DLD1 (cell line): ENCODE measurements around the gene ENTPD3.

Experiments used
- in situ Hi-C: cut with HindIII; loops from 2 replicates; pipeline ENCODE4 v1.10.0; 2017; ENCODE audit warnings: low sequenced_read_pairs

The ENTPD3 gene

DNA sequence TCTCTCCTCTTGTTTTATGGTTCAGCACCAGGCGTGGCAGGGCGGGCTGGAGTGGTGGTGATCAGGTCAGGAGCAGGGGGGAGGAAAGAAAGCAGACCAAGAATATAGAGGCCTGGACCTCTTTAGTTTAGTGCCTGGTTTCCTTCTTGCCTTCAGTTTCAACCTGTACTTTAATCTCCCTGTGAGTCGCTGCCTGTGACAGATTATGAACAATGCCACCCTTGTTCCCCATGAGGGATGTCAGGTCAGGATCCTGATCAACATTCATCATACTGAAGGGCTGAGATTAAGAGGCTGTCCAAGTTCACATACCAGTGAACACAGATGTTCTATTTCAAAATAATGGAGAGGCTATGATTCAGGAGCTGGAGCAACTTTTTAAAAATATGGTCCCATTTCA is 11.4 kb downstream of the ENTPD3 start:
- in situ Hi-C loops = no loop called here

DNA sequence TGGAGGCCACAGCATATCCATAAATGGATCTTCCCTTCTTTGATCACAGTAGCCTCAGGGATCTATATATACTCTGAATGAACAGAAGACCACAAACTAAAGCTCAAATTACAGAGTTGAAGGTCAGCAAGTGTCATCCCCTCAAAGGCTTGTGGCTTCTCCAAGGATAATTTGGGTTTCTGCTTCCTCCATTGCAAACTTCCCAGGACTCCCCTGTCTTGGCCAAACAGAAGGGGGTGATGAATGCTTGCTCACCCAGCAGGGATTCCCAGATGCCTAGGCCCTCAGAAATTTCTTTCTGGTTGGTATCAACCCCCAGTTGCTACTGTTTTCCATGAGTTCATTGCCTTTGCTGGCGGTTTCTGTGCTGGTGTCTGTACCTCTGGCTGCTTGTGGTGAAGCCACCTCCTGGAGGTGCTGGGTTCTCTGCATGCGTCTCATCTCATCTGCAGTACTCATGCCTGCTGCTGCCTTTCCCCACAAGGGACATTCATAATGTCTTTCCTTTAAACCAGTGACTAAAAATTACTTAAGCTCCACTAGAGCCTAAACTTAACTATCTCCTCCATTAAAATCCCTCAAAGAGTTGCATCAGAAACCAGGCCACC is 17.7 kb downstream of the ENTPD3 start:
- in situ Hi-C loops = no loop called here

DNA sequence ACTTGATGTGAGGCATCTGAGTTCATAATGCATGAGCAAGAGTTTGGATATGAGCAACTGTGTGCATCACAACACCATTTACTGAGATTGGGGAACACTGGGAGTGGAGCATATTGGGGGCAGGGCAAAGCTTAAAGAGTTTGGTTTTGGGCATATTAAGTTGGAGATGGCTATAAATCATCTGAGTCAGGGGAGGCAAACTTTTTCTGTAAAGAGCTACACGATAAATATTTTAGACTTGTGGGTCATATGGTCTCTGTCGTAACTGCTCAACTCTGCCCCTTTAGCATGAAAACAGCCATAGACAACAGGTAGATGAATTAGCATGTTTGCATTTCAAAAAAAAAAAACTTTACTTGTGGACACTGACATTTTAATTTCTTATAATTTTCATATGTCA is 20.0 kb downstream of the ENTPD3 start:
- in situ Hi-C loops = no loop called here

DNA sequence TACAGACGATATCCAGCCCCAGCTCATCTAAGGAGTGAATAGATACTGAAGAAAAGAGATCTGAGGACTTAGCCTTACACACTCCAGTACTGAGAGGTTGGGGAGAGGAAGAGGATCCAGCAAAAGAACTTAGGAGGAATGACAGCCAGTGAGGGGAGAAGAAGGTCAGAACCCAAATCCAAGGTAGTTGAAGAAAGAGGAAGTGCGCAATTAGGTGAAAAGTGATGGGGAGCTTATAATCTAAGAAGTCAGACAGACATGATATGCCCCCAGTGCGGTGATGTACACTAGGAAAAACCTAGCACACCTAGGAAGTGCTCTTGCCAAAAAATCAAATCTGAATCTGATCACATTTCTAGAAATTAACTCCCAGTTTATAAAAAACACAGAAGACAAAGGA is 20.6 kb downstream of the ENTPD3 start:
- in situ Hi-C loops = no loop called here

DNA sequence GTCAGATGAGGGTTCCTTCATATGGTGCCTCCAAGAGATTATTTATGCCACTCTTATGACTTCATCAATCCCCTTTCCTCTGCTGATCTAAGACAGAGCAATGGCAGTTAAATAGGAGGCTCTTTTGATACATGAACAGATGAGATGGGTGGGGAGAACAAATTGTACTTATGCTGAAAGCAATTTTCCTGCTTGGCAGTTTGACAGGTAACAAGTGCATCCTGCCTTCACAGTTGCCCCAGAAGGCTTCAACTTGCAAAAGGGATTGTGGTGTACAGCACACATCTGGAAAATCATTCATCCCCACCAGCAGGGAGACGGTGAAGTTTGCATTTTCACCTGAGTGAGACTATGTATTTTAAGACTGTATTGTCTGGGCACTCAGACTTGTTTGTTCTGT is 27.3 kb downstream of the ENTPD3 start:
- in situ Hi-C loops = no loop called here

DNA sequence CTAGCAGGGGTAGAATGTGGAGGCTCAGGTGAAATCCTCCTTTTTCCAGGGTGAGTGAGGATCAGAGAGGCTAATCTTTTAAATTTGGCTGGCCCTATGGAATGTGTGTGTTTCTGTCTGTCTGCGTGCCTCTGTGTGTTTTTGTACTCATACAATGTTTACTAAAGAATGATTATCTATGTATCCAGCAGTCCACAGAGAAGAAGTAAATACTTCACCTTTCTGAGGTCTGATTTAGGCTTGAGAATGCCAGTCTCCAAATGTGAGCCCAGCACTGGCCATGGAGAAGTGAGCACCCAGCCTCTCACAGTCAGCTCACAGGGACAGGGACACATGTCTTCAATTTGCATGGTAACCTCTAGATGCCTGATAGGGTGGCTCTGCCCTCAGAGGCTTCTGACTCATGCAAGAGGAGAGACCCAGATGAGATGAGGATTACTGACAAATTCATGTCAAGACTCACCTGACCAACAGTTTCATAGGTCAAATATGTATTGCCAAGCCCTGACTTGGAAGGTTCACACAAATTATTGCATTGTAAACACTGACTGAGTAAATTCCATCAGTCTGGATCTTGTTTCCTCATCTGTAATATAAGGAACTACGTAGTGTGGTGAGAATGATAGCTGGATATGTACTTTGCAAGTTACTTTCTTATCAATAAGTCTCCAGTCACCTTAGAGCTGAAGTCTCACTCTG is 31.0 kb downstream of the ENTPD3 start:
- in situ Hi-C loops = no loop called here

GRCh38 chr3:40422861-40423260 is 35.9 kb downstream of the ENTPD3 start:
- in situ Hi-C loops = no loop called here

- in situ Hi-C loops = no loop called here
Observed at GRCh38 chr3:40427045-40427669, 40.2 kb downstream of the ENTPD3 start.

DNA sequence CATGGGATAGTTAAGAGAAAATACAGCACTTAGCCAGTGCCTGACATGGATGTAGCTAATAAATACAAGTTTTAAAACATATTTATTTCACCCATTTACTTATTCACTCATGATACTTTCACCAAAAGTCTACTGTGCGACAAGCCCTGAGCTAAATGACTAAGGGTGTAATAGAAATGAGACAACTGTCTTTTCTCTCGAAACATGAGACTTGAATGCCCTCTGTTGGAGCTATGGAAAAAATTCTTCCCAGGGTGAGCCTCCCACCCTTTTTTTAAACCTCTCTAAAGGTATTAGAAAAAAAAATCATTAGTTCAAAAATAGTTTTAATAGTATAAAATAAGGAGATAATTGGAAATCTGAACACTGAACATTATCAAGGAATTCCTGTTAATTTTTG is 45.8 kb downstream of the ENTPD3 start:
- in situ Hi-C loops = no loop called here

DNA sequence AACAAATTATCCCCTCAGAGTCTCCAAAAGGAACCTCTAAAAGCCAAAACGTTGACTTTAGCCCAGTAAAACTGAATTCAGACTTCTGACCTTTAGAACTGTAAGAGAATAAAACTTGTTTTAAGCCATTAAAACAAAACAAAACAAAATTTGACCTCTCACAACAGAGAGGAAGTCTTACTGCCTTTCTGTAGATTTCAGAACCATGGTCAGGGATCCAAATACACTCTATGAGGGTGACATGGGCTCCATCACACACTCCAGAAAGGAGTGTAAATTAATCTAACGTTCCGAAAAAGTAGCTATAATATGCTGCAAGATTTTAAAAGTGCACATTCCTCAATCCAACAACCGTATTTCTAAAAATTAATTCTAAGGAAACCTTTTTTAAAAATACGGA is 50.9 kb downstream of the ENTPD3 start:
- in situ Hi-C loops = no loop called here

GRCh38 chr3:40445062-40445461 is 58.1 kb downstream of the ENTPD3 start:
- in situ Hi-C loops = no loop called here

DNA sequence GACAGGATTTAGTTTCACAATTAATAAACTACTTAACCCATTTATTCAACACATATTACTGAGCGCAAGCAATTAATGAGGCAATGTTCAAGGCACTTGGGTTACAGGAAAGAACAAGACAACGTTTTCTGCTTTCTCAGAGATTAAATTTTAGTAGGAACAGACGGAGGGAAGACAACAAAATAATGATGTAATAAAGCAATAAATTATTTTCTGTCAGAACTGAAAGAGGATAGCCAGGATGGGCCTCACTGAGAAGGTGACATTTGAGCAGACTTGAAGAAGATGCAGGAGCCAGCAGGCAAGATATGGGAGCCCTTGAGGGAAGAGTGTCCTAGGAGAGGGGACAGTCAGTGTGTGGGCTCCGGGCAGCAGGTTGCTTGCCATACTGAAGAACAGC is 58.9 kb downstream of the ENTPD3 start:
- in situ Hi-C loops = no loop called here

- in situ Hi-C loops = no loop called here
Observed at GRCh38 chr3:40450438-40450837, 63.5 kb downstream of the ENTPD3 start.

DNA sequence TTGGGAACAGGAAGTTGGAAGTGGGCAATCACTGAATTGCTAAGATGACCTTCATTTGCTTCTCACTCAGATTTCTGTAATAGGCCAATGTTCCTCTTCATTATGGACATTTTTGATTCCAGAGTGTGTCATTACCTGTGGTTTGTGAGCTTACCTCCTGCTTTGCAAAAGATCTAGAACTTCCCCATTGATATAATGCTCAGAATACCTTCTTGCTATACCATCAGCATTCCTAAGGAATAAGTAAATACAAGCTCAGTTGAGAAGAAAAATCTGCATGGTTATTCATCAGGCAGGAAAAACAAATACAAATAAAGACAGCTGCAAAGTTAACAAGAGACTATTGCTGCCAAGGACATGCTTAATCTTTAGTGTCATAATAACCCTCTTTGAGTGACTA is 64.6 kb downstream of the ENTPD3 start:
- in situ Hi-C loops = no loop called here

DNA sequence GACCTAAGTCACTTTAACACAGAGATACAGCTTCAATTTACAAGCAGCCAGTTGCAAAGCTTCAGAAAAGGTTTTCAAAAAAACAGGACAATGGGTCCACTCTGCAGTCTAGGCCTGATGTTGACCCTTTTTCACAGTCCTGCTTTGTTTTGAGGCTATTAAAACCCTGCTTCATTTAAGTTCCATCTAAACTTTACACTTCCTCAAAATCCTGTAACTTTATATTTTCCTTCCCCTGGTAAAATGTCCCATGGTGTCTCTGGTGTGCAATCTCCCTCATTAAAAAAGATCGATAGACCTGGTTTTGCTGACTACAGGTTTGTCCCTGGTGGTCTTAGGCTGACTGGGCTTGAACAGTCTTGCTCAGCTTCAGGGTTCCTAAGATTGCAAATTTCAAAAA is 65.1 kb downstream of the ENTPD3 start:
- in situ Hi-C loops = no loop called here

DNA sequence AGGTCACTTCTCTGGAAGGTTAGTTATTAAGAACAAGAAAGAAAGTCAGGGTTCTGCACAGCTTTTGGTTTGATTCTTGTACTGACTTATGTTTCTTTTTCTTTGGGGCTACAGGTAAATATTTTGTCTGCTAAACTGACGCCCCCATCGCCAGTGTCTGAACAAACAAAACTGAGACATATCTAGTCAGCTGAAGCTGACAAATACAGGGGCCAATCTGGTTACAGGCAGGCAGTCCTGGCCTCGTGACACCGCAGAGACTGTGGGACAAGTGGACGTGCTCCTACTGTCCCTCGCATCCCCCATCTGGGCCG is 65.5 kb downstream of the ENTPD3 start:
- in situ Hi-C loops = no loop called here

DNA sequence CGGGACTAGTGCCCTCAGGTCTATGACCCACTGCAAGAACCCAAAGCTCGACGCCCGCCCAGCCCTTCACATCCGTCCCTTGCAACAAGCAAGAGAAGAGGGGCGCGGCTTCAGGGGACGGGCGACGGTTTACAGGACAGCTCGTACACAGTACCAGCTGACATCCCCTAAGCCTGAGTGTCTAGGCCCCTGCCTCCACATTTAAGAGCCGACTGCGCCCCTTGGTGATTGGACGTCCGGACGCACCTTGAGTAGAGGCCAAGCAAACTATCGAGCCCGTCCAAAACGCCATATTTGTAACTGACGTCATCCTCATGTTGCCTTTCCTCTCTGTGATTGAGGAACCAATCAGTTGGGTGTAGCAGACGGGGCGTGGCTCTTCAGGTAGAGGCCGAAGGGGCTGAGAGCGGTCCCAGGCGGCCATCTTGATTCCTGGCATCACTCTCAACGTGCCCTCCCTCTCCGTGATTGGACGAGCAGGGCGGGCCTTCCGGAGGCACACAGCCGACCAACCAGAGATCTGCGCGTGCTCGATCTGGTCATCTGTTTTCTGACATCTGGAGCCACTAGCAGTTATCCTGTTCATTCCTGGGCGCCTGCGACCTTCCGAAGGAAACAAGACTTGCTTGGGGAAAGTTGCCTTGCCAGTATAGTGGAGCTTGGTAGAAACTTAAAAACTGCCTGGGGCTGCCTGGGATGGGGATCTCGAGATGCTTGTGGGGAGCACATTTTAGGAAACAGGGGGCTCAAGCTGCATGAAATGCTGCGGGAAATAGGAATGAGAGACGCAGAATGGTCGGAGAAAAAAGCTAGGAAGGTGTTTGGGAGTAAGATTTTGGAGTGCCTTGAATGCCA is 66.1 kb downstream of the ENTPD3 start:
- in situ Hi-C loops = no loop called here

DNA sequence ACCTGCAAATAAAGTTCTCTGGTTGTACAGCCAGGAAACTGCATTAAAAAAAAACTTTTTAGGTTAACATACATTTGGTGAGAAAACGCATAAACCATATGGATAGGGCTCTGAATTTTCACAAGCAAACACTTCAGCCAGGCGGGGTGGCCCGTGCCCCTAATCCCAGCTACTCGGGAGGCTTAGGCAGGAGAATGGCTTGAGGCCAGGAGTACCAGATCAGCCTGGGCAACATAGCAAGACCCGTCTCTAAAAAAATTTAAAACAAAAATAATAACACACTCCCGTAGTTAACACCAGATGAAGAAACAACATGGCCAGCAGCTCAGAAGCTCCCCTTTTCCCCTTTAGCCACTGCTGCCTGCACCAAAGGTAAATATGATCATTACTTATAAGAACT is 66.9 kb downstream of the ENTPD3 start:
- in situ Hi-C loops = no loop called here

DNA sequence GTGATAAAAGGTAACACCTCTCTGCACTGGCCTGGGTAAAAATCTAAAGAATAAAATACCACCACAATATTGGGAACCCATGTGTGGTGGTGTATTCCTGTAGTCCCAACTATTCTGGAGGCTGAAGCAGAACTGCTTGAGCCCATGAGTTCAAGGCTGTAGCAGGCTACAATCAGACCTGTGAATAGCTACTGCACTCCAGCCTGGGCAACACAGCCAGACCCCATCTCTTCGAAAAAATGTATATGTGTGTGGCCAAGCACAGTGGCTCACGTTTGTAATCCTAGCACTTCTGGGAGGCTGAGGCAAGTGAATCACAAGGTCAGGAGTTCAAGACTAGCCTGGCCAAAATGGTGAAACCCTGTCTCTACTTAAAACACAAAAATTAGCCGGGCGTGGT is 68.3 kb downstream of the ENTPD3 start:
- in situ Hi-C loops = no loop called here

- in situ Hi-C loops = no loop called here
Observed at GRCh38 chr3:40456279-40456939, 69.4 kb downstream of the ENTPD3 start.
